H9 (cell line): ENCODE results near the gene SNX15. TPM values are rescaled to one million over a fixed set of nuclear protein-coding genes. Genes with fewer than 3 reads are reported as not detected.

ENCODE experiments used
- DNase-seq: peaks from one replicate; pipeline ENCODE4 v3.0.0-alpha.2; 2017
- H2AFZ ChIP-seq: one replicate; pipeline ENCODE4 v1.6.1; 2013; ENCODE audit warnings: mild to moderate bottlenecking, low read length, control low read depth, moderate library complexity
- H2AK5ac ChIP-seq: 2 replicates; pipeline ENCODE4 v1.6.1; 2013; ENCODE audit warnings: low read length, control low read depth, mixed read lengths; ENCODE audit not compliant: insufficient read length
- H2BK120ac ChIP-seq: one replicate; pipeline ENCODE4 v1.6.1; 2013; ENCODE audit warnings: low read depth, mild to moderate bottlenecking, low read length, control low read depth, inconsistent platforms; ENCODE audit not compliant: poor library complexity, severe bottlenecking
- H2BK12ac ChIP-seq: 2 replicates; pipeline ENCODE4 v1.6.1; 2013; ENCODE audit warnings: low read length, control low read depth, mixed read lengths, low read depth; ENCODE audit not compliant: insufficient read length
- H2BK15ac ChIP-seq: 2 replicates; pipeline ENCODE4 v1.6.1; 2013; ENCODE audit warnings: low read depth, low read length, control low read depth
- H2BK20ac ChIP-seq: one replicate; pipeline ENCODE4 v1.6.1; 2013; ENCODE audit warnings: low read depth, mild to moderate bottlenecking, low read length, control low read depth, inconsistent platforms; ENCODE audit not compliant: poor library complexity, severe bottlenecking
- H2BK5ac ChIP-seq: 2 replicates; pipeline ENCODE4 v1.6.1; 2013; ENCODE audit warnings: low read length, control low read depth, mixed read lengths; ENCODE audit not compliant: insufficient read length
- H3K14ac ChIP-seq: 2 replicates; pipeline ENCODE4 v1.6.1; 2013; ENCODE audit warnings: low read length, control low read depth; ENCODE audit not compliant: insufficient read depth
- H3K18ac ChIP-seq: 2 replicates; pipeline ENCODE4 v1.6.1; 2013; ENCODE audit warnings: low read depth, mild to moderate bottlenecking, mixed read lengths, low read length, control low read depth; ENCODE audit not compliant: insufficient read length
- H3K23ac ChIP-seq: 2 replicates; pipeline ENCODE4 v1.6.1; 2013; ENCODE audit warnings: low read length, control low read depth, mixed read lengths, low read depth; ENCODE audit not compliant: insufficient read length
- H3K23me2 ChIP-seq: 2 replicates; pipeline ENCODE4 v1.6.1; 2013; ENCODE audit warnings: low read depth, mild to moderate bottlenecking, mixed read lengths, low read length, control low read depth; ENCODE audit not compliant: insufficient read length, poor library complexity, severe bottlenecking
- H3K27ac ChIP-seq: 2 replicates; pipeline ENCODE4 v1.5.1; 2013; ENCODE audit warnings: low read length, control low read depth, mixed read lengths, low read depth; ENCODE audit not compliant: insufficient read length
- H3K27me3 ChIP-seq: 2 replicates; pipeline ENCODE4 v1.6.1; 2013; ENCODE audit warnings: low read length, control low read depth, inconsistent platforms; ENCODE audit not compliant: insufficient read depth
- H3K4ac ChIP-seq: 2 replicates; pipeline ENCODE4 v1.6.1; 2013; ENCODE audit warnings: low read depth, mild to moderate bottlenecking, control low read depth, inconsistent platforms, low read length, moderate library complexity
- H3K4me1 ChIP-seq: 2 replicates; pipeline ENCODE4 v1.6.1; 2013; ENCODE audit warnings: low read length, control low read depth, inconsistent platforms; ENCODE audit not compliant: insufficient read depth
- H3K4me2 ChIP-seq: 2 replicates; pipeline ENCODE4 v1.6.1; 2013; ENCODE audit warnings: low read length, control low read depth, mixed read lengths; ENCODE audit not compliant: insufficient read length, insufficient read depth
- H3K56ac ChIP-seq: 2 replicates; pipeline ENCODE4 v1.6.1; 2013; ENCODE audit warnings: low read depth, mild to moderate bottlenecking, mixed read lengths, low read length, control low read depth; ENCODE audit not compliant: insufficient read length
- H3K79me1 ChIP-seq: 2 replicates; pipeline ENCODE4 v1.6.1; 2013; ENCODE audit warnings: low read depth, mild to moderate bottlenecking, moderate library complexity, low read length, control low read depth, inconsistent platforms; ENCODE audit not compliant: insufficient read depth, poor library complexity, severe bottlenecking
- H3K79me2 ChIP-seq: 2 replicates; pipeline ENCODE4 v1.6.1; 2013; ENCODE audit warnings: low read length, control low read depth, inconsistent platforms; ENCODE audit not compliant: insufficient read depth
- H3K9ac ChIP-seq: 2 replicates; pipeline ENCODE4 v1.6.1; 2013; ENCODE audit warnings: low read length, control low read depth, mixed read lengths; ENCODE audit not compliant: insufficient read length; ENCODE audit errors: extremely low read depth
- H3K9me3 ChIP-seq: one replicate; pipeline ENCODE4 v1.6.1; 2013; ENCODE audit warnings: low read depth, low read length, inconsistent platforms; ENCODE audit not compliant: control insufficient read depth
- H3T11ph ChIP-seq: one replicate; pipeline ENCODE4 v1.6.1; 2013; ENCODE audit warnings: mild to moderate bottlenecking, low read length, control low read depth, inconsistent platforms
- H4K20me1 ChIP-seq: one replicate; pipeline ENCODE4 v1.6.1; 2013; ENCODE audit not compliant: control insufficient read depth, insufficient read length, insufficient read depth
- H4K5ac ChIP-seq: 2 replicates; pipeline ENCODE4 v1.6.1; 2013; ENCODE audit warnings: low read depth, mild to moderate bottlenecking, mixed read lengths, low read length, control low read depth; ENCODE audit not compliant: insufficient read length
- H4K8ac ChIP-seq: replicated peaks from 2 replicates; pipeline ENCODE4 v1.6.1; 2013; ENCODE audit warnings: low read length, control low read depth, mixed read lengths, low read depth; ENCODE audit not compliant: insufficient read length
- H4K91ac ChIP-seq: 2 replicates; pipeline ENCODE4 v1.6.1; 2013; ENCODE audit warnings: low read depth, mild to moderate bottlenecking, moderate library complexity, mixed read lengths, low read length, control low read depth; ENCODE audit not compliant: insufficient read length
- H3K27ac Mint-ChIP-seq, 3 experiments: 2 replicates in 2 of 3; 3 replicates in 1 of 3; pipeline ENCODE4 v1.8.0; 2020 to 2021; ENCODE audit warnings: mixed read lengths in 3 of 3, mild to moderate bottlenecking in 1 of 3, moderate library complexity in 1 of 3
- H3K27me3 Mint-ChIP-seq: 2 replicates; pipeline ENCODE4 v1.8.0; 2021; ENCODE audit warnings: low read depth, mild to moderate bottlenecking, moderate library complexity, mixed read lengths
- H3K36me3 Mint-ChIP-seq, 3 experiments: 2 replicates in 2 of 3; 3 replicates in 1 of 3; pipeline ENCODE4 v1.8.0; 2020 to 2021; ENCODE audit warnings: low read depth in 3 of 3, mixed read lengths in 3 of 3; ENCODE audit not compliant: insufficient read depth in 1 of 3
- H3K4me1 Mint-ChIP-seq, 2 experiments: 2 replicates each; pipeline ENCODE4 v1.8.0; 2020; ENCODE audit warnings: mixed read lengths in 2 of 2
- H3K4me3 Mint-ChIP-seq, 2 experiments: 2 replicates in 1 of 2; 3 replicates in 1 of 2; pipeline ENCODE4 v1.8.0; 2020 to 2021; ENCODE audit warnings: mild to moderate bottlenecking in 2 of 2, mixed read lengths in 2 of 2, moderate library complexity in 1 of 2
- H3K9me3 Mint-ChIP-seq, 2 experiments: 2 replicates in 1 of 2; 3 replicates in 1 of 2; pipeline ENCODE4 v1.8.0; 2020; ENCODE audit warnings: mild to moderate bottlenecking in 2 of 2, mixed read lengths in 2 of 2, moderate library complexity in 1 of 2
- WGBS: extraction: QIAGEN DNeasy Blood & Tissue Kit; methylation state at CpG from one replicate; pipeline ENCODE4 v1.1.7; 2013; ENCODE audit warnings: missing lambda C conversion rate, low lambda C conversion rate, mixed read lengths; ENCODE audit not compliant: insufficient read length; ENCODE audit errors: extremely low coverage; 5-methylcytosine and 5-hydroxymethylcytosine counted together
- total RNA-seq: library from RNA; stranded (reverse); gene quantifications from 2 replicates; pipeline ENCODE4 v1.2.1, GENCODE V29; 2021
- TF ChIP-seq, protein P1 (sequence below): fragments of 200-600 bp; sonication (generic); conservative IDR thresholded peaks from 3 replicates; pipeline ENCODE4 v1.8.0; 2021; ENCODE audit warnings: antibody characterized with exemption, mild to moderate bottlenecking

SNX15 gene
- total RNA-seq, 1 experiment from 2014 or later, result 24.3 TPM

DNA sequence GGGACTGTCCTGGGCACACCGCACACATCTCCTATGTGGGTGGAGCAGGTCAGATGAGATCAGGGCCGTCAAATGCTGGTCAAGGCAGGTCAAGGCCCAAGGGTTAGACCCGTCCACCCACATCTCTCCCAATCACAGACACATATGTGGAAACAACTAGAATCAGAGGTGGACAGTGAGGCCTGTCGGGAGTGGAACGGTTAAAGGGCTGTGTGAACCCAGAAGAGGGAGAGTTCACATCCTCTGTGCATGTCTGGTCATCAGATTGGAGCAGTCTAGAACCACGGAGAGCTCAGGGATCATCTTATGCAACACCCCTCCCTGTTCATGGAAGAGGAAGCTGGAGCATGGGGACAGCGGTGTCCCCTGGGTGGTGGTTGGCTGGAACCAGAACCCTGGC is 7.4 kb upstream of the SNX15 start:
- no peak for DNase-seq
- Histone ChIP-seq H3K23me2 (peaks cover under 1% of the 10 kb centered on the region), H3K9ac (no peak overlapping the region), H4K20me1 (no peaks in the 10 kb centered on the region), H2AFZ (no peak overlapping the region), H3K4ac (no peak overlapping the region), H3K14ac (no peak overlapping the region), H2BK15ac (no peak overlapping the region), H4K91ac (no peak overlapping the region), H2BK12ac (no peak overlapping the region), H3K4me2 (no peak overlapping the region), H2BK5ac (no peak overlapping the region), H3K56ac (no peak overlapping the region), H4K5ac (no peak overlapping the region), H3K9me3 (no peaks in the 10 kb centered on the region), H2AK5ac (no peak overlapping the region), H3K18ac (no peak overlapping the region), H4K8ac (no peak overlapping the region), H3T11ph (no peak overlapping the region), H3K27ac (no peak overlapping the region), H3K23ac (no peak overlapping the region), H3K27me3 (no peaks in the 10 kb centered on the region), H3K79me2 (no peaks in the 10 kb centered on the region), H3K79me1 (peaks cover 2% of the 10 kb centered on the region), H3K4me1 (no peaks in the 10 kb centered on the region), H2BK20ac (no peak overlapping the region), H2BK120ac (no peak overlapping the region)
- Mint-ChIP-seq H3K4me3 (no peak overlapping the region), H3K27ac (no peak overlapping the region), H3K9me3 (no peaks in the 10 kb centered on the region), H3K4me1 (peaks cover 0 to 4% of the 10 kb centered on the region in 2 experiments; a peak in 2 of 4 replicates), H3K36me3 (peaks cover 21 to 64% (median 52%) of the 10 kb centered on the region in 3 experiments), H3K27me3 (no peaks in the 10 kb centered on the region)
- TF ChIP-seq, protein P1, sequence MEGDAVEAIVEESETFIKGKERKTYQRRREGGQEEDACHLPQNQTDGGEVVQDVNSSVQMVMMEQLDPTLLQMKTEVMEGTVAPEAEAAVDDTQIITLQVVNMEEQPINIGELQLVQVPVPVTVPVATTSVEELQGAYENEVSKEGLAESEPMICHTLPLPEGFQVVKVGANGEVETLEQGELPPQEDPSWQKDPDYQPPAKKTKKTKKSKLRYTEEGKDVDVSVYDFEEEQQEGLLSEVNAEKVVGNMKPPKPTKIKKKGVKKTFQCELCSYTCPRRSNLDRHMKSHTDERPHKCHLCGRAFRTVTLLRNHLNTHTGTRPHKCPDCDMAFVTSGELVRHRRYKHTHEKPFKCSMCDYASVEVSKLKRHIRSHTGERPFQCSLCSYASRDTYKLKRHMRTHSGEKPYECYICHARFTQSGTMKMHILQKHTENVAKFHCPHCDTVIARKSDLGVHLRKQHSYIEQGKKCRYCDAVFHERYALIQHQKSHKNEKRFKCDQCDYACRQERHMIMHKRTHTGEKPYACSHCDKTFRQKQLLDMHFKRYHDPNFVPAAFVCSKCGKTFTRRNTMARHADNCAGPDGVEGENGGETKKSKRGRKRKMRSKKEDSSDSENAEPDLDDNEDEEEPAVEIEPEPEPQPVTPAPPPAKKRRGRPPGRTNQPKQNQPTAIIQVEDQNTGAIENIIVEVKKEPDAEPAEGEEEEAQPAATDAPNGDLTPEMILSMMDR, result no peak
- WGBS, result no CpG with 5 or more reads among the region's 7 CpGs
